ENCODE data around the gene SEM1.

DNA sequence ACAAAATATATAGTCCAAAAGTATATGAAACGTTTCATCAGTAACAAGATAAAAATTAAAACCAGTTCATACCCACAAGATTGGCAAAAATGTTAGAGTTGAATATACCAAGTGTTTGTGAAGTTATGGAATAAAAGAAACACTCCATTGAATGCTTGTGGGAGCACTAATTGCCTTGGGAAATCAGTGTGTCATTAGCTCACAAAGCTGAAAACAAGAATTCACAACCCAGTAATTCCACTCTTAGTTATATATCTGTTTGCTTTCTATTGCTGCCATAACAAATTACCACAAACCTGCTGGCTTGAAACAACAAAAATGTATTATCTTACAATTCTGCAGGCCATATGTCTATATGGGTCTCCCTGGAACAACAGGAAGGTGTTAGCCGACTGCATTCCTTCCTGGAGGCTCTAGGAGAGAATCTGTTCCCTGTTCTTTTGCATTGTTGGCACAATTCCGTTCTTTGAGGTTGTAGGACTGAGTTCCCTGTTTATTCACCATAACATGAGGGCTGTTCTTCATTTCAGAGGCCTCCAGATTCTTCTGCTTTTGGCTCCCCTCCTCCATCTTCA, 45.7 kb downstream of the SEM1 start:
- TF ChIP-seq POLR2AphosphoS5 (IDR thresholded peaks at IDR 0.05; ENCODE audit: low read depth, low read length), result no peak
- no peak for TF ChIP-seq POLR2A (IDR thresholded peaks at IDR 0.05; ENCODE audit: low read depth, low read length)
- no peak for TF ChIP-seq TAF1 (IDR thresholded peaks at IDR 0.05; ENCODE audit: borderline replicate concordance, low read depth, low read length)

All from GM12892 (cell line).